HEK293T (cell line): ENCODE measurements around the gene TRIM75.

Source experiments
- ARNT ChIP-seq: fragments of 450-650 bp; IDR thresholded peaks from 2 replicates; pipeline ENCODE4 v1.6.1; 2017; ENCODE audit warnings: mild to moderate bottlenecking
- BHLHE40 ChIP-seq: fragments of 450-650 bp; IDR thresholded peaks from 2 replicates; pipeline ENCODE4 v1.6.1; 2016; ENCODE audit warnings: mild to moderate bottlenecking, moderate library complexity, borderline replicate concordance
- FOXK2 ChIP-seq: fragments of 450-650 bp; IDR thresholded peaks from 2 replicates; pipeline ENCODE4 v1.6.1; 2016; ENCODE audit warnings: mild to moderate bottlenecking
- FOXM1 ChIP-seq: fragments of 450-650 bp; IDR thresholded peaks from 2 replicates; pipeline ENCODE4 v1.6.1; 2017; ENCODE audit warnings: mild to moderate bottlenecking, borderline replicate concordance
- HDGF ChIP-seq: fragments of 450-650 bp; IDR thresholded peaks from 2 replicates; pipeline ENCODE4 v1.6.1; 2017; ENCODE audit warnings: antibody characterized with exemption, borderline replicate concordance
- NFRKB ChIP-seq: fragments of 450-650 bp; IDR thresholded peaks from 2 replicates; pipeline ENCODE4 v1.6.1; 2016; ENCODE audit warnings: mild to moderate bottlenecking, moderate library complexity
- PKNOX1 ChIP-seq: fragments of 450-650 bp; IDR thresholded peaks from 2 replicates; pipeline ENCODE4 v1.6.1; 2016
- SUZ12 ChIP-seq: fragments of 450-650 bp; IDR thresholded peaks from 2 replicates; pipeline ENCODE4 v1.6.1; 2016; ENCODE audit warnings: mild to moderate bottlenecking
- ZNF384 ChIP-seq: fragments of 450-650 bp; IDR thresholded peaks from 2 replicates; pipeline ENCODE4 v1.6.1; 2016

- TF ChIP-seq NFRKB (no peak), ZNF384 (peak; percentile 49; the same call in 1 of the 2 replicates), FOXM1 (no peak), PKNOX1 (no peak), BHLHE40 (no peak), SUZ12 (no peak), FOXK2 (no peak), HDGF (no peak), ARNT (no peak)
Measured at GRCh38 chr4:165096776-165097175, 43.1 kb downstream of the TRIM75 start.
